KG1 (cell line): ENCODE data around the gene ATCAY.
"Not testable (repeated sequence)": the region's sequence is repeated elsewhere in the genome, so short reads cannot be mapped to it uniquely, and the experiment has no call there.

Experiments used
- DNase-seq: peaks from one replicate; lab custom pipeline; 2025; lab: John Stamatoyannopoulos, UW

ATCAY gene

DNA sequence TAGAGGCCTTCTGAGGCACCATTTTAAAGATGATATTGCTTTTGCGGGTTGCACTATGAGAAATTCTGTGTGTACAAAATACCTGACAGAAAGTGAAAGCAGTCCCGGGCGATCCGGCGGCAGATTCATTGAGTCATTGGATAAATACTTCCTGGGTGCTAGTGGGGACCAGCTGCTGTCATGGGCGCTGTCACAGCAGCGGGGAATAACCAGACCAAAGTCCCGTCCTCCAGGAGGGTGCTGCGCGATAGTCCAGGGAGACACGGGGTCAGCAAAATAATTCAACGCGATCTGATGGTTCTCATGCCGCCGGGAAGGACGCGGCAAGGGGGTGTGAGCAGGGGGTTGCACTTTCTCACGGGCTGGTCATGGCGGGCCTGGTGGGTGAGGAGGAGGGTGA is 25.2 kb upstream of the ATCAY start:
- DNase-seq = no peak

- DNase-seq = no peak
These were observed 23.0 kb upstream of the ATCAY start for GRCh38 chr19:3857449-3858003.

DNA sequence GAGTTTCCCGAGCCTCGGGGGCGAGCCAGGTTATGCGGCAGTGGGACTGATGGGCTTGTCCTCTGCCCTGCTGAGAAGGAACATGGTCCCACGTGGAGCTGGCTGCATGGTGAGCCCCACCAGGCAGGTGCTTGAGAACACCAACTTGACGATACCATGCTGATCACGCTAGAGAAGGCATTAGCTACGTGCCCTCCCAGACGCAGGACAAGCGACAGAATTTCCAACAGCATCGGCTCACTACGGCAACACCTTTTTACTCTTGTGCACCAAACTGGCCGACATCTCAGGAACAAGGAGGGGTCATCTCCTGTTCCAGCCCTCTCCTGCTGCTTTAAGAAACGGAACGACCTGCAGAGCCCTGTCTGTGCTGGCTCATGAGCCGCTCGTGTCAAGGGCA is 20.0 kb upstream of the ATCAY start:
- no peak for DNase-seq

- DNase-seq = no peak
These were observed 17.5 kb upstream of the ATCAY start for GRCh38 chr19:3862826-3863500.

- DNase-seq = no peak
These were observed 16.8 kb upstream of the ATCAY start for GRCh38 chr19:3863648-3864047.

DNA sequence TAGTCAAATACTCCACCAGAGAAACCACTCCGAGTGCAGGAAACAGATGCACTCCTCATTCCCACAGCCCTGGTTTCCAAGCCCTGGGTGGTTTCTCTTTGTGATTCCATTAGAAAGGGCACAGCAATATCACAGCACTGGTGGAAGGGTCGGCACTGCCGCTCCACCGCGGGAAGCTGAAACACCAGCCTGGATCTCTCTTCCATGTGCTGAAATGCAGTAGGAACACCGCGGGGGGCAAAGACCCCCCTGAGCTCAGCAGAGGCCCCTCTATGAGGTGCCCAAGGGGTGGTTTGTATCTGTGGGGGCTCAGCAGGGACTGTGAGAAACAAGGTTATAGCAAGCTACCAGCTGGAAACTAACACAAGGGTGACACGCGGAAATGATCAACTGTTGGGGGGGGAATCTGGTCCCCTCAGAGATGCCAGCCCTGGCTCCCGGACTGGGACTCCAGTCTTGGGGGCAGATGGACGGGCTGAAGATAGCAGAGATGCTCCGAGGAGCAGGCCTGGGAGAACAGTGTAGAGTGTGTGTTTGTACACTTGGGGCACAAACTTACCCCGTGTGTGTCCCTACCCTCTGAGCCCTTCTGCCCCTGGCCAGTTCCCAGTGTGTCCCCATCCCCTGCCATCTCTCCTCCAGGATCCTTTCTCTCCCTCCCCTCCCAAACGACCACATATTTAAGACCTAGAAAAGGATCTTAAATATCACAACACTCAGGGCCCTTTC is 13.4 kb upstream of the ATCAY start:
- no peak for DNase-seq

DNA sequence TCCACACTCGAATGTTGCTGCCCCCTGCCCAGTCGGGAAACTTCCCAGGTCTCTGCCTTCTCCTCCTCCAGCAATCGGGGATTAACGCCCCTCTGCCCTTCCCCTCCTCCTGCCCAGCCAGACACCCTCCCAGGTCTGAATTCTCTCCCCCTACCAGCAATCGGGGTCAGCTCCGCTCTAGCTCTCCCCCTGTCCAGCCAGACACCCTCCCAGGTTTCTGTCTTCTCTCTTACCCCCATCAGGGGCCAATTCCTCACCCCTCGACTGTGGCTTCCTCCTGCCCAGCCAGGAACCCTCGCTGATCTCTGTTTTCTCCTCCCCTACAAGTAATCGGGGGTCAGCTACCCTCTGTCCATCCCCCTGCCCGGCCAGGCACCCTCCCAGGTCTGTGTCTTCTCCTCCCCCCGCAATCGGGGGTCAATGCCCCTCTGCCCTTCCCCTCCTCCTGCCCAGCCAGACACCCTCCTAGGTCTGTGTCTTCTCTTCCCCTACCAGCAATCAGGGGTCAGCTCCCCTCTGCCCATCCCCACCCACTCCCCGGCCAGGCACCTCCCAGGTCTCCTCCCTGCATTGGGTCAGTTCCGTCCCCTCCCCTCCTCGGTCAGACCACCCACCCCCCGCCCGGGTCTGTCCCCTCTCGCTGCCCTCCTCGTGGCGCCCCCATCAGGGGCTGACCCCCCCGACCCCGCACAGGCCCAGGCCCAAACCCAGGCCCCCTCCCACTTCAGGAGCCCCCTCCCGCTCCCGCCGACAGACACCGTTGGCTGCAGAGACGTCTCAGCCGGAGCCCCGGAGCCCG is 12.3 kb upstream of the ATCAY start:
- no peak for DNase-seq

- no peak for DNase-seq
These were observed 11.6 kb upstream of the ATCAY start, which contains the start of gene ZFR2 for GRCh38 chr19:3868770-3869456. TSS of gene ZFR2 (minus strand) at chr19:3869038. CDS start at chr19:3869017, 21 bp downstream.

DNA sequence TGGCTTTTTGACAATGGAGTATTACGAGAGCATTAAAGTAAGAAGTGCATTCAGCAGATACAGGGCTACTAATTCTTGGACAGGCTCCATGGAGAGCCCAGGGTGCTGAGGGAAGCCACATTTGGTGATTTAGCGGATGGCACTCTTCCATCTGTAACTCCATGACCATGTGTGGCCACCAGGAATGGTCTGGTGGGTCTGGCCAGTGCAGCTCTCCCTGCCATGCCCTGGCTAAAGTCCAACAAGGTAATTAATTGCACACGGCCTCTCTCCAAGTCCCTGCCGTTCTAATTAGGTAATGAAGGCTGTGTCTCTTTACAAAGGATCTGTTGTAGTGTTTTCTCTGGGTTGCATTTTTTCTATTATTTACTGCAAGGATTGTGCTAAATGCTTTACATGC is 7.3 kb upstream of the ATCAY start:
- no peak for DNase-seq

DNA sequence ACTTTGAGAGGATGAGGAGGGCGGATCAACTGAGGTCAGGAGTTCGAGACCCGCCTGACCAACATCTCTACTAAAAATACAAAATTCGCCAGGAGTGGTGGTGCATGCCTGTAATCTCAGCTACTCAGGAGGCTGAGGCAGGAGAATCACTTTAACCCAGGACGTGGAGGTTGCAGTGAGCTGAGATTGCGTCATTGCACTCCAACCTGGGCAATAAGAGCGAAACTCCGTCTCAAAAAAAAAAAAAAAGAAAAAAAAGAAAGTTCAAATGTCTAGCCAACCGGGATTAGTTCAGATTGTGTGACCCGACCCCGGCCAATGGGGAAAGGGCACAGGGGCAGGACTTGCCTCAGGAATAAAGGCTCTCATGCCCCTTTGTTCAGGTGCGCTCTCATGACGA is 5.8 kb upstream of the ATCAY start:
- not testable (repeated sequence) for DNase-seq

- no peak for DNase-seq
These were observed 829 bp upstream of the ATCAY start for GRCh38 chr19:3879656-3880055.

GRCh38 chr19:3881272-3882040 is 971 bp downstream of the ATCAY start:
- DNase-seq = no peak

- DNase-seq = no peak
These were observed 1.5 kb downstream of the ATCAY start for GRCh38 chr19:3882041-3882384.

DNA sequence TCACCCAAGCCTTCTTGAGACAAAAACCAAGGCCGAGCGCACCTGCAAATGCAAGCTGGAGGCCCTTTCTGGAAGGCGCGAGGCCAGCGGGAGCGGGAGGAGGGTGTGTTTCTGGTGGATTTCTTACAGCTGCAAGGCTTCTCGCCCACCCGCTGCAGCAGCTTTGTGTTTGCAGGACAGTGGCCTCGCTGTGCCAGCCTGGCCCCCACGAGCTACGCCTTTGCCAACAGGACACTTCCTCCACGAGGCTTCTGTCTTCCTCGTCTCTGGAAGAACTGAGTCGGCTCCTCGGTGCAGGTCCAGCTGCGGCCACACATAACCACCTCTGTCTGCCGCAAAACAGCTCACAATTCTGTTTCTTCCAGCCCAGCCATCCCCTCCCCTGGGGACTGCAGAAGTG is 10.1 kb downstream of the ATCAY start:
- DNase-seq = no peak

DNA sequence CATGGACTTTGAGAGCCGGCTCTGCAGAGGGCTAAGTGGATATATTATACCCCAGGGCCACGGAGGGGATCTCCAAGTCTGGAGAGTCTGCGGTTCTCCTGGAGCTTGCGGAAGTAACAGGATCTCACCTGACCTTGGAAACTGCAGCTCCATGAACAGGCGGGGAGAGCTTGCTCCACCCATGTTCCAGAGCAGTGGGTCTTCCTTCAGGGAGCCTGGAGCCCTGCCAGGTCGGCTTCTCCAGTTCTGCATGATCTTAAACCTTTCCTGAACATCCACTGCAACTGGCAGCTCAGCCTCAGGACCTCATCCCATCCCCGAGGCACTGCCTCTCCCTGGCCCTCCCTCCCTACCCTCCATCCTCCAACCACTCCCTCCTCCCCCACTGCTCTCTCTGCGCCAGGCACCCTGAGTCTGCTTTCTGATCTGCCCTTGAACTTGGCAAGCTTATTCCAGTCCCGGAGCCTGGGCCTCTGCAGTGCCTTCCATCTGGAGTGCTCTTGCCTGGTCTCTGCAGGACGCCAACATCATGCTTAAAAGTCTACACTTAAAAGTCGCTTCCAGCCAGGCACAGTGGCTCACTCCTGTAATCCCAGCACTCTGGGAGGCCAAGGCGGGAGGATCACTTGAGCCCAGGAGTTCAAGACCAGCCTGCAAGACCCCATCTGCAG is 13.2 kb downstream of the ATCAY start:
- no peak for DNase-seq

- not testable (repeated sequence) for DNase-seq
These were observed 14.5 kb downstream of the ATCAY start for GRCh38 chr19:3894959-3895358.

- no peak for DNase-seq
These were observed 15.3 kb downstream of the ATCAY start for GRCh38 chr19:3895788-3896187.

GRCh38 chr19:3897936-3898335 is 17.5 kb downstream of the ATCAY start:
- DNase-seq = no peak

DNA sequence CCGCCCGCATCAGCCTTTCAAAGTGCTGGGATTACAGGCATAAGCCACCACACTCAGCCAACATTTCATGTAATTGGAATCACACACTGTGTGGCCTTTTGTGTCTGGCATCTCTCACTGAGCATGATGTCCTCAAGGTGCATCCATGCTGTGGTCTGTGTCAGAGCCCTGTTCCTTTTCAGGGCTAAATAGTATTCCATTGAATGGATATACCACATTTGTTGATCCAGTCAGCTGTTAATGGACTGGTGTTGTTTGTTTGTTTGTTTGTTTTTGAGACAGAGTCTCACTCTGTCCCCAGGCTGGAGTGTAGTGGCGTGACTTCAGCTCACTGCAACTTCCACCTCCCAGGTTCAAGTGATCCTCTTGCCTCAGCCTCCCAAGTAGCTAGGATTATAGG is 17.9 kb downstream of the ATCAY start:
- DNase-seq = no peak

DNA sequence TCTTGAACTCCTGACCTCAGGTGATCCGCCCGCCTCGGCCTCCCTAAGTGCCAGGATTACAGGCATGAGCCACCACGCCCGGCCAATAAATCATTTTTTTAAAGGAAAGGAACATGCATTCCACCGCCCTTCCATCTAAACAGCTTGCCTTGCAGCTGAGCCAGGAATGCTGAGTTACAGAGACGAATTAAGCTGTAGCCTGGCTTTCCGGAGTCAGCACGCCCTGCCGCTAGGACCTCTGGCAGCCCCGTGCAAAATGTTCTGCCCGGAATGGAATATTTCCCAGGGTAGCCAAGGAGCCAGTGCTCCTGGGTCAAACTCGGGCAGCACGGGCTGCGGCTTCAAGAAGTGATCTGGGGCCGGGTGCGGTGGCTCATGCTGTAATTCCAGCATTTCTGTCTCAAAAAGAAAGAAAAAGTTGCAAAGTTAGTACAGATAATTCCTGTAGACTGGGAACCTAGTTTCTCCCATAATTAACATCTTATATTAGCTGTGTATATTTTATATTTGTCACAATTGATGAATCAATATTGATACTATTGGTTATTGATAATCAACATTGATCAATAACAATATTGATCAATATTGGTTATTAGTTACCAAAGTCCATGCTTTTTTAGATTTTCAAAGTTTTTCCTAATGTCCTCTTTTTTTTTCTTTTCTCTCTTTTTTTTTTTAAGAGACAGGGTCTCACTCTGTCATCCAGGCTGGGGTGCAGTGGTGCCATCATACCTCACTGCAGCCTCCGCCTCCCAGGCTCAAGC is 19.2 kb downstream of the ATCAY start:
- DNase-seq = no peak
